HepG2 (cell line): ENCODE results near the gene GINS3. TPM values are rescaled to one million over a fixed set of nuclear protein-coding genes. Genes with fewer than 3 reads are reported as not detected.
A peak's percentile ranks its signal among the peaks of the same experiment; 100 is the strongest.

Experiments
- BRD4 ChIP-seq: sonication (generic); formaldehyde crosslinking; IDR thresholded peaks from 2 replicates; pipeline ENCODE4 v1.4.0; 2020; ENCODE audit warnings: missing genetic modification reagents
- CC2D1A ChIP-seq: sonication (generic); formaldehyde crosslinking; IDR thresholded peaks from 2 replicates; pipeline ENCODE4 v1.8.1; 2023; ENCODE audit warnings: mild to moderate bottlenecking, missing genetic modification reagents
- ETV5 ChIP-seq: IDR thresholded peaks from 2 replicates; pipeline ENCODE4 v1.6.1; 2018; ENCODE audit warnings: missing biosample characterization, missing genetic modification reagents, inconsistent platforms, borderline replicate concordance
- FOXO4 ChIP-seq: sonication (generic); formaldehyde crosslinking; conservative IDR thresholded peaks from 2 replicates; pipeline ENCODE4 v1.8.1; 2023; ENCODE audit warnings: missing genetic modification reagents
- MAF1 ChIP-seq: sonication (generic); formaldehyde crosslinking; IDR thresholded peaks from 2 replicates; pipeline ENCODE4 v1.5.0; 2020; ENCODE audit warnings: missing genetic modification reagents, borderline replicate concordance
- NBN ChIP-seq: fragments of 450-650 bp; conservative IDR thresholded peaks from 2 replicates; pipeline ENCODE4 v1.6.1; 2017
- NFRKB ChIP-seq: fragments of 450-650 bp; IDR thresholded peaks from 2 replicates; pipeline ENCODE4 v1.6.1; 2017
- PAX8 ChIP-seq: sonication (generic); formaldehyde crosslinking; IDR thresholded peaks from 2 replicates; pipeline ENCODE4 v1.8.0; 2022; ENCODE audit warnings: mild to moderate bottlenecking, missing genetic modification reagents, borderline replicate concordance
- PAXIP1 ChIP-seq: sonication (generic); formaldehyde crosslinking; conservative IDR thresholded peaks from 2 replicates; pipeline ENCODE4 v1.4.0; 2020; ENCODE audit warnings: mild to moderate bottlenecking, missing genetic modification reagents, moderate library complexity
- PPARG ChIP-seq: conservative IDR thresholded peaks from 2 replicates; pipeline ENCODE4 v1.6.1; 2016; ENCODE audit warnings: missing biosample characterization, missing genetic modification reagents
- SIX1 ChIP-seq: sonication (generic); formaldehyde crosslinking; IDR thresholded peaks from 2 replicates; pipeline ENCODE4 v1.4.0; 2020; ENCODE audit warnings: missing genetic modification reagents, borderline replicate concordance
- STAT6 ChIP-seq: sonication (generic); formaldehyde crosslinking; IDR thresholded peaks from 2 replicates; pipeline ENCODE4 v1.4.0; 2020; ENCODE audit warnings: missing genetic modification reagents, mild to moderate bottlenecking, borderline replicate concordance
- TCF12 ChIP-seq, 2 experiments: fragments of 450-650 bp in 1 of 2; sonication (generic) in 1 of 2; formaldehyde crosslinking in 1 of 2; IDR thresholded peaks; 2 replicates each; pipeline versions ENCODE4 v1.6.1 to v1.8.0; 2017 to 2022; ENCODE audit warnings: antibody characterized with exemption in 1 of 2, mild to moderate bottlenecking in 1 of 2, missing genetic modification reagents in 1 of 2, moderate library complexity in 1 of 2
- ZNF12 ChIP-seq: sonication (generic); formaldehyde crosslinking; IDR thresholded peaks from 2 replicates; pipeline ENCODE4 v1.5.0; 2020; ENCODE audit warnings: missing genetic modification reagents
- ZNF333 ChIP-seq: sonication (generic); formaldehyde crosslinking; IDR thresholded peaks from 2 replicates; pipeline ENCODE4 v1.4.0; 2020; ENCODE audit warnings: mild to moderate bottlenecking, missing genetic modification reagents, borderline replicate concordance
- ZNF362 ChIP-seq: sonication (generic); formaldehyde crosslinking; IDR thresholded peaks from 2 replicates; pipeline ENCODE4 v1.4.0; 2020; ENCODE audit warnings: missing genetic modification reagents, mild to moderate bottlenecking, borderline replicate concordance
- ZNF547 ChIP-seq: sonication (generic); formaldehyde crosslinking; IDR thresholded peaks from 2 replicates; pipeline ENCODE4 v1.5.1; 2020; ENCODE audit warnings: mild to moderate bottlenecking, missing genetic modification reagents
- ZNF570 ChIP-seq: sonication (generic); formaldehyde crosslinking; IDR thresholded peaks from 2 replicates; pipeline ENCODE4 v1.4.0; 2020; ENCODE audit warnings: mild to moderate bottlenecking, missing genetic modification reagents, borderline replicate concordance
- ZNF577 ChIP-seq: sonication (generic); formaldehyde crosslinking; IDR thresholded peaks from 2 replicates; pipeline ENCODE4 v1.4.0; 2020; ENCODE audit warnings: mild to moderate bottlenecking, low read depth, missing genetic modification reagents, borderline replicate concordance
- polyA plus RNA-seq, 8 experiments: library from polyadenylated mRNA; depleted of rRNA in 3 of 8; stranded (reverse) in 7 of 8; unstranded in 1 of 8; fragments of >200 nt; fragmentation: Illumina TruSeq in 4 of 8; extraction: Trizol in 4 of 8; gene quantifications; 2 replicates each; pipeline versions ENCODE4 v1.2.1 to v1.2.3, GENCODE V29; 2011 to 2016; ENCODE audit warnings: low read depth in 4 of 8, missing spikeins in 1 of 8, mixed read lengths in 1 of 8; ENCODE audit not compliant: insufficient read depth in 1 of 8
- total RNA-seq, 5 experiments: library from RNA; depleted of rRNA; stranded (reverse); fragments of >200 nt; fragmentation: Illumina TruSeq; extraction: Trizol; gene quantifications; 2 replicates each; pipeline ENCODE4 v1.2.3, GENCODE V29; 2016; ENCODE audit warnings: low read depth in 1 of 5

The GINS3 gene
- total and polyA plus RNA-seq, 2 of the 13 experiments (the other 11 are each of a cell fraction or from before 2014, with no cell fraction given), result 6.5 to 19.3 TPM

GRCh38 chr16:58392215-58393137 lies at the start of gene GINS3 (continued):
- TF ChIP-seq PAXIP1 (CRISPR knock-in tag), result peak; percentile 58
- TF ChIP-seq ZNF570 (CRISPR knock-in tag), result no peak
- TF ChIP-seq ZNF333, result no peak
- TF ChIP-seq TCF12 (IDR thresholded peaks at IDR 0.05), result no peak
- TF ChIP-seq TCF12 (CRISPR knock-in tag; IDR thresholded peaks at IDR 0.05), result 0 out of 2 replicates have a peak, but pooled peaks have one; percentile 56
- no peak for TF ChIP-seq PAX8
- peak; percentile 90 for TF ChIP-seq ZNF547 (CRISPR knock-in tag)
- TF ChIP-seq FOXO4, result peak; percentile 97; the same call in 1 of the 2 replicates
- TF ChIP-seq STAT6, result peak; percentile 98
- no peak for TF ChIP-seq ZNF577 (CRISPR knock-in tag)
- no peak; the same call in 1 of the 2 replicates for TF ChIP-seq PPARG (CRISPR knock-in tag)
- TF ChIP-seq NBN, result no peak
- peak; percentile 78; the same call in 1 of the 2 replicates for TF ChIP-seq BRD4 (CRISPR knock-in tag)
- TF ChIP-seq SIX1 (CRISPR knock-in tag), result no peak
- TF ChIP-seq MAF1, result 0 out of 2 replicates have a peak, but pooled peaks have one; percentile 77
- TF ChIP-seq ZNF362, result peak; percentile 12; the same call in 1 of the 2 replicates
- peak; percentile 92 for TF ChIP-seq ETV5 (CRISPR knock-in tag)
- TF ChIP-seq CC2D1A (CRISPR knock-in tag), result peak; percentile 81
- TF ChIP-seq NFRKB, result no peak
- peak; percentile 78; the same call in 1 of the 2 replicates for TF ChIP-seq ZNF12
